HCT116 (cell line): ENCODE measurements around the gene PROB1. TPM values are rescaled to one million over a fixed set of nuclear protein-coding genes. Genes with fewer than 3 reads are reported as not detected.

Experiments
- ATAC-seq: fragments of 200-7000 bp; cut with Tn5 transposase; 2 replicates; pipeline ENCODE4 v1.9.1; 2020; ENCODE audit warnings: mild to moderate bottlenecking, moderate library complexity
- BruUV-seq: library from RNA; stranded (reverse); fragments of 400-500 nt; replicated peaks from 2 replicates; lab custom pipeline; 2021; lab: Mats Ljungman, UMichigan
- CTCF ChIA-PET: fragments of 300-600 bp; sonication (Branson Sonifier 250); formaldehyde crosslinking; loops from one replicate; lab custom pipeline; 2021; ENCODE audit warnings: antibody characterized with exemption; lab: Charles Lee
- POLR2A ChIA-PET: fragments of 300-600, 350-600 bp; sonication (Branson Sonifier 250); formaldehyde crosslinking; loops from one replicate; lab custom pipeline; 2021; ENCODE audit warnings: antibody characterized with exemption; lab: Charles Lee
- RAD21 ChIA-PET, 2 experiments: fragments of 300-600 bp; sonication (Branson Sonifier 250); formaldehyde crosslinking; loops; one replicate each; lab custom pipeline; 2023; ENCODE audit warnings: low total read pairs in 2 of 2; ENCODE audit not compliant: uncharacterized antibody in 2 of 2, unreplicated experiment in 2 of 2, low non-redundant PET in 1 of 2; lab: Charles Lee
- DNase-seq: peaks from one replicate; pipeline ENCODE4 v3.0.0-alpha.2; 2010; ENCODE audit warnings: low read depth, low spot score
- H2AFZ ChIP-seq: fragments of 200-600 bp; shearing (Covaris generic), sonication (generic); 2 replicates; pipeline ENCODE4 v1.6.1; 2017; ENCODE audit warnings: low read depth, mixed run types, mixed read lengths, antibody characterized with exemption, low read length; ENCODE audit not compliant: poor library complexity, severe bottlenecking
- H3K27ac ChIP-seq: 2 replicates; pipeline ENCODE4 v1.5.1; 2012; ENCODE audit warnings: low read depth, low read length
- H3K27me3 ChIP-seq: fragments of 200-600 bp; sonication (generic); 2 replicates; pipeline ENCODE4 v1.6.1; 2016; ENCODE audit warnings: mixed run types, low read length, mixed read lengths; ENCODE audit not compliant: insufficient read depth
- H3K36me3 ChIP-seq, 2 experiments: fragments of 200-500 bp in 1 of 2; fragments of 200-600 bp in 1 of 2; sonication (Bioruptor generic) in 1 of 2; sonication (generic) in 1 of 2; 2 replicates each; pipeline versions ENCODE4 v1.5.1 to v1.6.1; 2014 to 2016; ENCODE audit warnings: low read length in 2 of 2, inconsistent platforms in 1 of 2, mixed read lengths in 1 of 2, mixed run types in 1 of 2; ENCODE audit not compliant: insufficient read depth in 2 of 2, control insufficient read depth in 1 of 2
- H3K4me1 ChIP-seq, 2 experiments: fragments of 200-600 bp in 1 of 2; sonication (generic) in 1 of 2; 2 replicates each; pipeline versions ENCODE4 v1.5.1 to v1.6.1; 2012 to 2017; ENCODE audit warnings: low read length in 2 of 2, inconsistent platforms in 1 of 2, mild to moderate bottlenecking in 1 of 2, mixed read lengths in 1 of 2, mixed run types in 1 of 2, moderate library complexity in 1 of 2; ENCODE audit not compliant: insufficient read depth in 2 of 2, control insufficient read depth in 1 of 2
- H3K4me2 ChIP-seq: fragments of 200-600 bp; sonication (generic); 2 replicates; pipeline ENCODE4 v1.6.1; 2017; ENCODE audit warnings: mixed run types, low read length, mixed read lengths
- H3K4me3 ChIP-seq, 2 experiments: fragments of 200-600 bp in 1 of 2; sonication (generic) in 1 of 2; replicated peaks in 1 of 2; 2 replicates each; pipeline ENCODE4 v1.5.1; 2011 to 2016; ENCODE audit warnings: low read length in 2 of 2, control low read depth in 1 of 2, low read depth in 1 of 2, mild to moderate bottlenecking in 1 of 2, mixed read lengths in 1 of 2, mixed run types in 1 of 2
- H3K79me2 ChIP-seq: fragments of 200-600 bp; sonication (generic); 2 replicates; pipeline ENCODE4 v1.6.1; 2017; ENCODE audit warnings: mild to moderate bottlenecking, mixed run types, low read length, moderate library complexity, mixed read lengths; ENCODE audit not compliant: insufficient read depth
- H3K9ac ChIP-seq: fragments of 200-600 bp; sonication (generic); 2 replicates; pipeline ENCODE4 v1.6.1; 2016; ENCODE audit warnings: low read length, mixed read lengths
- H3K9me2 ChIP-seq: fragments of 200-600 bp; sonication (generic), shearing (Covaris generic); 2 replicates; pipeline ENCODE4 v1.6.1; 2017; ENCODE audit warnings: mixed run types, mild to moderate bottlenecking, moderate library complexity; ENCODE audit not compliant: insufficient read depth
- H3K9me3 ChIP-seq, 2 experiments: fragments of 200-500 bp in 1 of 2; fragments of 200-600 bp in 1 of 2; sonication (Bioruptor generic) in 1 of 2; sonication (generic) in 1 of 2; 2 replicates each; pipeline ENCODE4 v1.6.1; 2014 to 2017; ENCODE audit warnings: low read length in 2 of 2, mixed read lengths in 2 of 2, inconsistent platforms in 1 of 2, low read depth in 1 of 2, mild to moderate bottlenecking in 1 of 2, mixed run types in 1 of 2, moderate library complexity in 1 of 2; ENCODE audit not compliant: control insufficient read depth in 1 of 2, insufficient read depth in 1 of 2
- H4K20me1 ChIP-seq: fragments of 200-600 bp; sonication (generic), shearing (Covaris generic); 2 replicates; pipeline ENCODE4 v1.6.1; 2017; ENCODE audit warnings: mixed run types, mild to moderate bottlenecking, moderate library complexity; ENCODE audit not compliant: insufficient read depth
- CBX3 ChIP-seq: IDR thresholded peaks from 2 replicates; pipeline ENCODE4 v1.6.1; 2012; ENCODE audit warnings: low read depth
- CEBPB ChIP-seq: IDR thresholded peaks from 2 replicates; pipeline ENCODE4 v1.6.1; 2012; ENCODE audit warnings: low read depth
- EGR1 ChIP-seq: IDR thresholded peaks from 2 replicates; pipeline ENCODE4 v1.6.1; 2012; ENCODE audit warnings: low read depth
- ELF1 ChIP-seq: IDR thresholded peaks from 2 replicates; pipeline ENCODE4 v1.6.1; 2012; ENCODE audit warnings: low read depth, borderline replicate concordance
- EZH2 ChIP-seq: fragments of 200-600 bp; sonication (generic); IDR thresholded peaks from 2 replicates; pipeline ENCODE4 v1.6.1; 2017; ENCODE audit warnings: antibody characterized with exemption, mixed run types
- FOSL1 ChIP-seq: IDR thresholded peaks from 2 replicates; pipeline ENCODE4 v1.6.1; 2012; ENCODE audit warnings: low read depth
- JUND ChIP-seq: IDR thresholded peaks from 2 replicates; pipeline ENCODE4 v1.6.1; 2012
- POLR2A ChIP-seq: IDR thresholded peaks from 2 replicates; pipeline ENCODE4 v1.7.0; 2011; ENCODE audit warnings: borderline replicate concordance; ENCODE audit not compliant: insufficient read depth, insufficient read length; ENCODE audit errors: extremely low read depth
- POLR2AphosphoS5 ChIP-seq: IDR thresholded peaks from 2 replicates; pipeline ENCODE4 v1.6.1; 2011; ENCODE audit warnings: mild to moderate bottlenecking, low read depth, low read length, moderate library complexity
- RAD21 ChIP-seq: IDR thresholded peaks from 2 replicates; pipeline ENCODE4 v1.6.1; 2012; ENCODE audit warnings: low read depth, mild to moderate bottlenecking
- SIN3A ChIP-seq: IDR thresholded peaks from 2 replicates; pipeline ENCODE4 v1.6.1; 2012; ENCODE audit warnings: low read depth
- SP1 ChIP-seq: IDR thresholded peaks from 2 replicates; pipeline ENCODE4 v1.6.1; 2012; ENCODE audit warnings: low read depth
- SRF ChIP-seq: IDR thresholded peaks from 2 replicates; pipeline ENCODE4 v1.6.1; 2012; ENCODE audit warnings: low read depth
- YY1 ChIP-seq: IDR thresholded peaks from 2 replicates; pipeline ENCODE4 v1.6.1; 2011; ENCODE audit warnings: low read length, low read depth, moderate library complexity, mild to moderate bottlenecking; ENCODE audit not compliant: insufficient replicate concordance; ENCODE audit errors: extremely low read depth
- ZFX ChIP-seq: fragments of 450-650 bp; IDR thresholded peaks from 2 replicates; pipeline ENCODE4 v1.6.1; 2017
- intact Hi-C: fragments of 100-400 bp; cut with micrococcal nuclease; formaldehyde crosslinking; loops from 2 replicates; pipeline ENCODE4 v1.10.0; 2022
- total RNA-seq: library from RNA; stranded (reverse); gene quantifications from one replicate; pipeline ENCODE4 v1.2.1, GENCODE V29; 2021; ENCODE audit not compliant: unreplicated experiment
- TF ChIP-seq, protein P1 (sequence below): IDR thresholded peaks from 2 replicates; pipeline ENCODE4 v1.6.1; 2012
- TF ChIP-seq, protein P2 (sequence below), 3 experiments: fragments of 200-600 bp in 1 of 3; sonication (generic) in 1 of 3; IDR thresholded peaks in 2 of 3; conservative IDR thresholded peaks in 1 of 3; 2 replicates each; pipeline ENCODE4 v1.5.1; 2012 to 2017; ENCODE audit warnings: low read depth in 2 of 3, low read length in 2 of 3, antibody characterized with exemption in 1 of 3, borderline replicate concordance in 1 of 3, control low read depth in 1 of 3, mild to moderate bottlenecking in 1 of 3, mixed read lengths in 1 of 3, mixed run types in 1 of 3, moderate library complexity in 1 of 3; ENCODE audit not compliant: insufficient read depth in 1 of 3
- TF ChIP-seq, protein P3 (sequence below): IDR thresholded peaks from 2 replicates; pipeline ENCODE4 v1.6.1; 2012
- TF ChIP-seq, protein P4 (sequence below): IDR thresholded peaks from 2 replicates; pipeline ENCODE4 v1.6.1; 2011; ENCODE audit warnings: mild to moderate bottlenecking, low read length, moderate library complexity; ENCODE audit not compliant: insufficient replicate concordance; ENCODE audit errors: extremely low read depth
- TF ChIP-seq, protein P5 (sequence below): IDR thresholded peaks from 2 replicates; pipeline ENCODE4 v1.6.1; 2012; ENCODE audit warnings: low read depth

PROB1 gene
- total RNA-seq, 1 experiment from 2014 or later = 1.7 TPM

DNA sequence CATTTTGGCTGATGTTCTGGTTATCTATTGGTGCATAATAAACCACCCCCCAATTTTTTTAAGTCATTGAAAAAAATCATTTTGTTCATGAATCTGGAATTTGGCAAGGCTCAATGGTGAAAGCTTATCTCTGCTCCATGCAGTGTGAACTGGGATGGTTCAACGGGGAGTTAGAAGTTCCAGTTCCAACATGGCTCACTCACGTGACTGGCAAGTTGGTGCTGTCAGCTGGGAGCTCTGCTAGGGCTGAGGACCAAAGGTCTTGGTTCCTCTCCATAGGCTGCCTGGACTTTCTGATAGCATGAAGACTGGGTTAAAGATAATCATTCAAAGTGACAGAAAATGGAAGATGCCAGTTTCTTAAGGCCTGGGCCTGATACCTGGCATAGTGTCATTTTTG is 12.1 kb upstream of the PROB1 start:
- Histone ChIP-seq H3K9me2 (no peaks in the 10 kb centered on the region), H3K9ac (no peak overlapping the region), H3K27ac (no peak overlapping the region), H3K4me3 (no peak overlapping the region), H3K4me1 (peaks cover 11 to 19% of the 10 kb centered on the region in 2 experiments), H2AFZ (no peak overlapping the region), H3K36me3 (no peaks in the 10 kb centered on the region), H3K4me2 (no peak overlapping the region), H3K79me2 (no peaks in the 10 kb centered on the region), H3K27me3 (no peaks in the 10 kb centered on the region), H4K20me1 (no peaks in the 10 kb centered on the region), H3K9me3 (no peaks in the 10 kb centered on the region)
- ATAC-seq = no peak
- POLR2A ChIA-PET = no interaction called here
- CTCF ChIA-PET = no interaction called here
- DNase-seq = no peak
- no peak for TF ChIP-seq EZH2
- no peak for TF ChIP-seq POLR2A
- TF ChIP-seq, protein P1, sequence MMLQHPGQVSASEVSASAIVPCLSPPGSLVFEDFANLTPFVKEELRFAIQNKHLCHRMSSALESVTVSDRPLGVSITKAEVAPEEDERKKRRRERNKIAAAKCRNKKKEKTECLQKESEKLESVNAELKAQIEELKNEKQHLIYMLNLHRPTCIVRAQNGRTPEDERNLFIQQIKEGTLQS = no peak
- TF ChIP-seq JUND = no peak
- TF ChIP-seq, protein P2, sequence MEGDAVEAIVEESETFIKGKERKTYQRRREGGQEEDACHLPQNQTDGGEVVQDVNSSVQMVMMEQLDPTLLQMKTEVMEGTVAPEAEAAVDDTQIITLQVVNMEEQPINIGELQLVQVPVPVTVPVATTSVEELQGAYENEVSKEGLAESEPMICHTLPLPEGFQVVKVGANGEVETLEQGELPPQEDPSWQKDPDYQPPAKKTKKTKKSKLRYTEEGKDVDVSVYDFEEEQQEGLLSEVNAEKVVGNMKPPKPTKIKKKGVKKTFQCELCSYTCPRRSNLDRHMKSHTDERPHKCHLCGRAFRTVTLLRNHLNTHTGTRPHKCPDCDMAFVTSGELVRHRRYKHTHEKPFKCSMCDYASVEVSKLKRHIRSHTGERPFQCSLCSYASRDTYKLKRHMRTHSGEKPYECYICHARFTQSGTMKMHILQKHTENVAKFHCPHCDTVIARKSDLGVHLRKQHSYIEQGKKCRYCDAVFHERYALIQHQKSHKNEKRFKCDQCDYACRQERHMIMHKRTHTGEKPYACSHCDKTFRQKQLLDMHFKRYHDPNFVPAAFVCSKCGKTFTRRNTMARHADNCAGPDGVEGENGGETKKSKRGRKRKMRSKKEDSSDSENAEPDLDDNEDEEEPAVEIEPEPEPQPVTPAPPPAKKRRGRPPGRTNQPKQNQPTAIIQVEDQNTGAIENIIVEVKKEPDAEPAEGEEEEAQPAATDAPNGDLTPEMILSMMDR (IDR thresholded peaks at IDR 0.05 in 2 of 3, conservative IDR thresholded peaks at IDR 0.05 in 1 of 3; ENCODE audit: borderline replicate concordance in 1 of 3, insufficient read depth in 1 of 3, low read depth in 2 of 3, low read length in 2 of 3) = no peak
- TF ChIP-seq, protein P3, sequence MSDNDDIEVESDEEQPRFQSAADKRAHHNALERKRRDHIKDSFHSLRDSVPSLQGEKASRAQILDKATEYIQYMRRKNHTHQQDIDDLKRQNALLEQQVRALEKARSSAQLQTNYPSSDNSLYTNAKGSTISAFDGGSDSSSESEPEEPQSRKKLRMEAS = no peak
- no peak for TF ChIP-seq CEBPB
- TF ChIP-seq ZFX = no peak
- no peak for TF ChIP-seq CBX3
- TF ChIP-seq ELF1 = no peak
- TF ChIP-seq, protein P4, sequence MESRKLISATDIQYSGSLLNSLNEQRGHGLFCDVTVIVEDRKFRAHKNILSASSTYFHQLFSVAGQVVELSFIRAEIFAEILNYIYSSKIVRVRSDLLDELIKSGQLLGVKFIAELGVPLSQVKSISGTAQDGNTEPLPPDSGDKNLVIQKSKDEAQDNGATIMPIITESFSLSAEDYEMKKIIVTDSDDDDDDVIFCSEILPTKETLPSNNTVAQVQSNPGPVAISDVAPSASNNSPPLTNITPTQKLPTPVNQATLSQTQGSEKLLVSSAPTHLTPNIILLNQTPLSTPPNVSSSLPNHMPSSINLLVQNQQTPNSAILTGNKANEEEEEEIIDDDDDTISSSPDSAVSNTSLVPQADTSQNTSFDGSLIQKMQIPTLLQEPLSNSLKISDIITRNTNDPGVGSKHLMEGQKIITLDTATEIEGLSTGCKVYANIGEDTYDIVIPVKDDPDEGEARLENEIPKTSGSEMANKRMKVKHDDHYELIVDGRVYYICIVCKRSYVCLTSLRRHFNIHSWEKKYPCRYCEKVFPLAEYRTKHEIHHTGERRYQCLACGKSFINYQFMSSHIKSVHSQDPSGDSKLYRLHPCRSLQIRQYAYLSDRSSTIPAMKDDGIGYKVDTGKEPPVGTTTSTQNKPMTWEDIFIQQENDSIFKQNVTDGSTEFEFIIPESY = no peak
- TF ChIP-seq SP1 = no peak
- TF ChIP-seq RAD21 = no peak
- no peak for TF ChIP-seq SRF
- TF ChIP-seq EGR1 = no peak
- TF ChIP-seq YY1 = no peak
- TF ChIP-seq POLR2AphosphoS5 = no peak
- no peak for TF ChIP-seq SIN3A
- TF ChIP-seq, protein P5, sequence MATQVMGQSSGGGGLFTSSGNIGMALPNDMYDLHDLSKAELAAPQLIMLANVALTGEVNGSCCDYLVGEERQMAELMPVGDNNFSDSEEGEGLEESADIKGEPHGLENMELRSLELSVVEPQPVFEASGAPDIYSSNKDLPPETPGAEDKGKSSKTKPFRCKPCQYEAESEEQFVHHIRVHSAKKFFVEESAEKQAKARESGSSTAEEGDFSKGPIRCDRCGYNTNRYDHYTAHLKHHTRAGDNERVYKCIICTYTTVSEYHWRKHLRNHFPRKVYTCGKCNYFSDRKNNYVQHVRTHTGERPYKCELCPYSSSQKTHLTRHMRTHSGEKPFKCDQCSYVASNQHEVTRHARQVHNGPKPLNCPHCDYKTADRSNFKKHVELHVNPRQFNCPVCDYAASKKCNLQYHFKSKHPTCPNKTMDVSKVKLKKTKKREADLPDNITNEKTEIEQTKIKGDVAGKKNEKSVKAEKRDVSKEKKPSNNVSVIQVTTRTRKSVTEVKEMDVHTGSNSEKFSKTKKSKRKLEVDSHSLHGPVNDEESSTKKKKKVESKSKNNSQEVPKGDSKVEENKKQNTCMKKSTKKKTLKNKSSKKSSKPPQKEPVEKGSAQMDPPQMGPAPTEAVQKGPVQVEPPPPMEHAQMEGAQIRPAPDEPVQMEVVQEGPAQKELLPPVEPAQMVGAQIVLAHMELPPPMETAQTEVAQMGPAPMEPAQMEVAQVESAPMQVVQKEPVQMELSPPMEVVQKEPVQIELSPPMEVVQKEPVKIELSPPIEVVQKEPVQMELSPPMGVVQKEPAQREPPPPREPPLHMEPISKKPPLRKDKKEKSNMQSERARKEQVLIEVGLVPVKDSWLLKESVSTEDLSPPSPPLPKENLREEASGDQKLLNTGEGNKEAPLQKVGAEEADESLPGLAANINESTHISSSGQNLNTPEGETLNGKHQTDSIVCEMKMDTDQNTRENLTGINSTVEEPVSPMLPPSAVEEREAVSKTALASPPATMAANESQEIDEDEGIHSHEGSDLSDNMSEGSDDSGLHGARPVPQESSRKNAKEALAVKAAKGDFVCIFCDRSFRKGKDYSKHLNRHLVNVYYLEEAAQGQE = no peak
- no peak for TF ChIP-seq FOSL1
- RAD21 ChIA-PET = interaction anchor here in 1 of 2 experiments (0.6 kb wide), 1 partner anchor 445 kb away, joined by 4 read pairs; no protein-coding TSS in a partner anchor
- BruUV-seq = no TSS peak
- intact Hi-C loops = no loop called here
